MCF 10A (cell line): ENCODE measurements around the gene LHB. TPM values are rescaled to one million over a fixed set of nuclear protein-coding genes. Genes with fewer than 3 reads are reported as not detected.
A peak's percentile ranks its signal among the peaks of the same experiment; 100 is the strongest.
"Not testable (repeated sequence)": the region's sequence is repeated elsewhere in the genome, so short reads cannot be mapped to it uniquely, and the experiment has no call there.

Experiments
- BruUV-seq: library from RNA; stranded (reverse); fragments of 400-500 nt; replicated peaks from 2 replicates; lab custom pipeline; 2021; lab: Mats Ljungman, UMichigan
- CTCF ChIA-PET: fragments of 300-600 bp; sonication (Branson Sonifier 250); formaldehyde crosslinking; extraction: SDS; loops from one replicate; lab custom pipeline; 2021; ENCODE audit warnings: antibody characterized with exemption, inconsistent platforms; lab: Yijun Ruan, JAX
- POLR2A ChIA-PET: fragments of 300-600, 350-650 bp; sonication (Branson Sonifier 250); formaldehyde crosslinking; extraction: SDS; loops from one replicate; lab custom pipeline; 2020; ENCODE audit warnings: antibody characterized with exemption, inconsistent platforms; lab: Yijun Ruan, JAX
- DNase-seq: peaks from one replicate; pipeline ENCODE4 v3.0.0-alpha.2; 2018; ENCODE audit not compliant: unreplicated experiment
- H3K27ac Mint-ChIP-seq: one replicate; pipeline ENCODE4 v1.8.0; 2022; ENCODE audit warnings: mild to moderate bottlenecking, low read depth, mixed read lengths; ENCODE audit not compliant: unreplicated experiment
- H3K27me3 Mint-ChIP-seq: one replicate; pipeline ENCODE4 v1.8.0; 2022; ENCODE audit warnings: mixed read lengths; ENCODE audit not compliant: insufficient read depth, unreplicated experiment
- H3K36me3 Mint-ChIP-seq: one replicate; pipeline ENCODE4 v1.8.0; 2022; ENCODE audit warnings: mild to moderate bottlenecking, moderate library complexity, mixed read lengths; ENCODE audit not compliant: insufficient read depth, unreplicated experiment
- H3K4me1 Mint-ChIP-seq: one replicate; pipeline ENCODE4 v1.8.0; 2022; ENCODE audit warnings: mixed read lengths; ENCODE audit not compliant: insufficient read depth, unreplicated experiment
- H3K4me3 Mint-ChIP-seq: one replicate; pipeline ENCODE4 v1.8.0; 2022; ENCODE audit warnings: mild to moderate bottlenecking, moderate library complexity, mixed read lengths; ENCODE audit not compliant: unreplicated experiment
- H3K9me3 Mint-ChIP-seq: one replicate; pipeline ENCODE4 v1.8.0; 2022; ENCODE audit warnings: mixed read lengths; ENCODE audit not compliant: unreplicated experiment
- CTCF ChIP-seq: fragments of 200-600 bp; IDR thresholded peaks from one replicate; pipeline ENCODE4 v1.8.0; 2022; ENCODE audit warnings: antibody characterized with exemption, mild to moderate bottlenecking; ENCODE audit not compliant: unreplicated experiment
- intact Hi-C: fragments of 100-400 bp; cut with micrococcal nuclease; formaldehyde crosslinking; loops from 2 replicates; pipeline ENCODE4 v1.14.1; 2022
- total RNA-seq: library from RNA; stranded (reverse); gene quantifications from 2 replicates; pipeline ENCODE4 v1.2.3, GENCODE V29; 2022

LHB gene
- total RNA-seq, 1 experiment from 2014 or later: not detected

- BruUV-seq, CTCF ChIA-PET, H3K36me3 Mint-ChIP-seq, H3K27me3 Mint-ChIP-seq, H3K4me1 Mint-ChIP-seq, DNase-seq, H3K9me3 Mint-ChIP-seq, intact Hi-C loops, H3K4me3 Mint-ChIP-seq: not testable (repeated sequence)
- POLR2A ChIA-PET: interaction anchor here (0.6 to 1.0 kb wide), 3 partner anchors 8 to 57 kb away, joined by 3 to 5 read pairs (median 4); partner anchors contain the start of gene GYS1
- peak overlapping the region; percentile 89 for H3K27ac Mint-ChIP-seq
Measured at GRCh38 chr19:49049834-49050233, 32.9 kb upstream of the LHB start.

- H3K4me1 Mint-ChIP-seq, H3K9me3 Mint-ChIP-seq, POLR2A ChIA-PET, H3K4me3 Mint-ChIP-seq, DNase-seq, H3K27ac Mint-ChIP-seq, BruUV-seq, H3K36me3 Mint-ChIP-seq, H3K27me3 Mint-ChIP-seq, intact Hi-C loops, CTCF ChIA-PET: not testable (repeated sequence)
Measured at GRCh38 chr19:49049011-49049410, 32.1 kb upstream of the LHB start, which contains the start of gene CGB8. Gene CGB8 (minus strand): TSS chr19:49049111. CDS start chr19:49048739, 372 bp downstream.

- H3K27ac Mint-ChIP-seq, H3K36me3 Mint-ChIP-seq, DNase-seq, H3K27me3 Mint-ChIP-seq, BruUV-seq, intact Hi-C loops, H3K9me3 Mint-ChIP-seq, H3K4me3 Mint-ChIP-seq, CTCF ChIA-PET: not testable (repeated sequence)
- peaks cover 11% of the 10 kb centered on the region for H3K4me1 Mint-ChIP-seq
- POLR2A ChIA-PET: interaction anchor here (0.6 kb wide), 1 partner anchor 417 kb away, joined by 3 read pairs; no protein-coding TSS in a partner anchor
Measured at GRCh38 chr19:49043548-49043947, 26.7 kb upstream of the LHB start, which contains the start of gene CGB5. Gene CGB5 (plus strand): TSS chr19:49043848. CDS start chr19:49044210, 362 bp downstream.

GRCh38 chr19:49042666-49043065 is 25.8 kb upstream of the LHB start:
- BruUV-seq, H3K9me3 Mint-ChIP-seq, H3K36me3 Mint-ChIP-seq, intact Hi-C loops, H3K27ac Mint-ChIP-seq, DNase-seq, H3K27me3 Mint-ChIP-seq, CTCF ChIA-PET, POLR2A ChIA-PET, H3K4me3 Mint-ChIP-seq: not testable (repeated sequence)
- H3K4me1 Mint-ChIP-seq: peaks cover 12% of the 10 kb centered on the region

- H3K4me3 Mint-ChIP-seq: no peak overlapping the region
- BruUV-seq: no TSS peak
- H3K27me3 Mint-ChIP-seq: no peaks in the 10 kb centered on the region
- DNase-seq: no peak
- no peaks in the 10 kb centered on the region for H3K36me3 Mint-ChIP-seq
- CTCF ChIA-PET: no interaction called here
- POLR2A ChIA-PET: no interaction called here
- H3K4me1 Mint-ChIP-seq: peaks cover 12% of the 10 kb centered on the region
- H3K27ac Mint-ChIP-seq: peak overlapping the region; percentile 84
- TF ChIP-seq CTCF: no peak
- intact Hi-C loops: no loop called here
- H3K9me3 Mint-ChIP-seq: no peaks in the 10 kb centered on the region
Measured at GRCh38 chr19:49042177-49042576, 25.3 kb upstream of the LHB start.

- H3K4me3 Mint-ChIP-seq, H3K9me3 Mint-ChIP-seq, H3K27ac Mint-ChIP-seq, BruUV-seq, DNase-seq, H3K27me3 Mint-ChIP-seq, H3K36me3 Mint-ChIP-seq, intact Hi-C loops, POLR2A ChIA-PET: not testable (repeated sequence)
- H3K4me1 Mint-ChIP-seq: peaks cover 12% of the 10 kb centered on the region
- CTCF ChIA-PET: interaction anchor here (0.7 kb wide), 1 partner anchor 46 kb away, joined by 3 read pairs; the partner anchor contains the start of gene RUVBL2
Measured at GRCh38 chr19:49039736-49040135, 22.8 kb upstream of the LHB start.

- H3K4me1 Mint-ChIP-seq: peaks cover 12% of the 10 kb centered on the region
- H3K4me3 Mint-ChIP-seq, H3K36me3 Mint-ChIP-seq, H3K27me3 Mint-ChIP-seq, H3K9me3 Mint-ChIP-seq, BruUV-seq, CTCF ChIA-PET, POLR2A ChIA-PET, H3K27ac Mint-ChIP-seq, intact Hi-C loops: not testable (repeated sequence)
- DNase-seq: peak; percentile 68
Measured at GRCh38 chr19:49038557-49039276, 21.8 kb upstream of the LHB start.

- POLR2A ChIA-PET, CTCF ChIA-PET: not testable (repeated sequence)
Measured at GRCh38 chr19:49038111-49038510, 21.2 kb upstream of the LHB start.

More at GRCh38 chr19:49038111-49038510, 21.2 kb upstream of the LHB start:
- intact Hi-C loops, DNase-seq, H3K36me3 Mint-ChIP-seq, BruUV-seq, H3K9me3 Mint-ChIP-seq, H3K4me3 Mint-ChIP-seq, H3K27ac Mint-ChIP-seq, H3K27me3 Mint-ChIP-seq: not testable (repeated sequence)
- H3K4me1 Mint-ChIP-seq: peaks cover 12% of the 10 kb centered on the region
